Measurements from ENCODE around the gene RSU1.

- TF ChIP-seq CTCF (IDR thresholded peaks at IDR 0.05; ENCODE audit: low read depth, low read length) (no peak), EZH2phosphoT487 (IDR thresholded peaks at IDR 0.05; ENCODE audit: low read depth) (no peak)
Observed at GRCh38 chr10:16712883-16713282, 104.3 kb downstream of the RSU1 start.
